Panc1 (cell line): ENCODE data around the gene INTS6. TPM values are rescaled to one million over a fixed set of nuclear protein-coding genes. Genes with fewer than 3 reads are reported as not detected.

Experiments
- ATAC-seq: fragments of 200-7000 bp; cut with Tn5 transposase; 2 replicates; pipeline ENCODE4 v1.9.1; 2020; ENCODE audit warnings: mild to moderate bottlenecking, moderate library complexity
- BruUV-seq: library from RNA; stranded (reverse); fragments of 400-500 nt; replicated peaks from 2 replicates; lab custom pipeline; 2021; lab: Mats Ljungman, UMichigan
- CTCF ChIA-PET: fragments of 300-600 bp; sonication (Branson Sonifier 250); formaldehyde crosslinking; loops from one replicate; lab custom pipeline; 2022; ENCODE audit warnings: antibody characterized with exemption; lab: Charles Lee
- POLR2A ChIA-PET: fragments of 300-600 bp; sonication (Branson Sonifier 250); formaldehyde crosslinking; loops from one replicate; lab custom pipeline; 2022; ENCODE audit warnings: antibody characterized with exemption; lab: Charles Lee
- DNase-seq: peaks from one replicate; pipeline ENCODE4 v3.0.0-alpha.2; 2010; ENCODE audit warnings: low read depth, low spot score
- H3K27ac ChIP-seq: 2 replicates; pipeline ENCODE4 v1.5.1; 2011; ENCODE audit warnings: mild to moderate bottlenecking, low read length, inconsistent platforms
- H3K27me3 ChIP-seq: fragments of 200-500 bp; sonication (Bioruptor generic); 2 replicates; pipeline ENCODE4 v1.6.0; 2014; ENCODE audit warnings: low read length, inconsistent platforms; ENCODE audit not compliant: control insufficient read depth, insufficient read depth
- H3K36me3 ChIP-seq: fragments of 200-500 bp; sonication (Bioruptor generic); 2 replicates; pipeline ENCODE4 v1.5.1; 2014; ENCODE audit warnings: inconsistent platforms, mild to moderate bottlenecking, low read length, moderate library complexity; ENCODE audit not compliant: control insufficient read depth, insufficient read depth
- H3K4me1 ChIP-seq: 2 replicates; pipeline ENCODE4 v1.5.1; 2011; ENCODE audit warnings: inconsistent platforms, mild to moderate bottlenecking, low read length, moderate library complexity; ENCODE audit not compliant: control insufficient read depth, insufficient read depth
- H3K4me3 ChIP-seq, 2 experiments: 2 replicates each; pipeline ENCODE4 v1.5.1; 2011 to 2012; ENCODE audit warnings: low read depth in 2 of 2, low read length in 2 of 2, mild to moderate bottlenecking in 2 of 2, inconsistent platforms in 1 of 2, moderate library complexity in 1 of 2
- H3K9me3 ChIP-seq: fragments of 200-500 bp; sonication (Bioruptor generic); 2 replicates; pipeline ENCODE4 v1.5.1; 2014; ENCODE audit warnings: low read depth, mild to moderate bottlenecking, inconsistent platforms, low read length, moderate library complexity; ENCODE audit not compliant: control insufficient read depth, insufficient read depth
- POLR2AphosphoS5 ChIP-seq: IDR thresholded peaks from 2 replicates; pipeline ENCODE4 v1.6.1; 2012; ENCODE audit warnings: mild to moderate bottlenecking, low read depth, low read length, moderate library complexity
- SIN3A ChIP-seq: IDR thresholded peaks from 2 replicates; pipeline ENCODE4 v1.6.1; 2012; ENCODE audit warnings: low read depth, mild to moderate bottlenecking, low read length, moderate library complexity, borderline replicate concordance; ENCODE audit not compliant: insufficient read depth
- TCF7L2 ChIP-seq: IDR thresholded peaks from 2 replicates; pipeline ENCODE4 v1.6.1; 2011; ENCODE audit warnings: mild to moderate bottlenecking, low read depth, low read length, inconsistent platforms
- in situ Hi-C: cut with HindIII; loops from 2 replicates; pipeline ENCODE4 v1.10.0; 2016; ENCODE audit warnings: low sequenced_read_pairs, low pct_unique_long_range_greater_than_20kb
- intact Hi-C: fragments of 100-400 bp; cut with micrococcal nuclease; formaldehyde crosslinking; loops from one replicate; pipeline ENCODE4 v1.10.0; 2022; ENCODE audit not compliant: unreplicated experiment
- total RNA-seq: library from RNA; stranded (reverse); gene quantifications from one replicate; pipeline ENCODE4 v1.2.1, GENCODE V29; 2021; ENCODE audit not compliant: unreplicated experiment
- TF ChIP-seq, protein P1 (sequence below), 2 experiments: IDR thresholded peaks; 2 replicates each; pipeline ENCODE4 v1.6.1; 2011 to 2012; ENCODE audit warnings: low read depth in 2 of 2, control low read depth in 1 of 2, low read length in 1 of 2, mild to moderate bottlenecking in 1 of 2, moderate library complexity in 1 of 2; ENCODE audit not compliant: insufficient read depth in 1 of 2
- TF ChIP-seq, protein P2 (sequence below): fragments of 450-650 bp; IDR thresholded peaks from 2 replicates; pipeline ENCODE4 v1.5.1; 2017; ENCODE audit warnings: mild to moderate bottlenecking

The INTS6 gene
- total RNA-seq, 1 experiment from 2014 or later, result 33.2 TPM

DNA sequence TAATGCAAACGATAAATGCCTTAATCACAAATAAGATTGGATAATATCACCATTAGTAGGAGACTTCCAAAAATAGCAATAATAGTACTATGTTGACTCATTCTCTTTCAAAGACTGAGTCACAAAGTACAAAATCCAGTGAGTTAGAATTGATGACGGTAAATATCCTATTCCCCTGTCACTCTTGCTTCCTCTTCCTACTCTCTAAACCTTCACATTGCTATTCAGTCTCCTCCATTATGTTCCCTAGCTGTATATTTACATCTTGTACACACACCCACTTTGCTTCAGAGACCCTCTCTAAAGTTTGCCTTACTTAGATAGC is 26.3 kb upstream of the INTS6 start:
- TF ChIP-seq SIN3A, result no peak
- TF ChIP-seq, protein P1, sequence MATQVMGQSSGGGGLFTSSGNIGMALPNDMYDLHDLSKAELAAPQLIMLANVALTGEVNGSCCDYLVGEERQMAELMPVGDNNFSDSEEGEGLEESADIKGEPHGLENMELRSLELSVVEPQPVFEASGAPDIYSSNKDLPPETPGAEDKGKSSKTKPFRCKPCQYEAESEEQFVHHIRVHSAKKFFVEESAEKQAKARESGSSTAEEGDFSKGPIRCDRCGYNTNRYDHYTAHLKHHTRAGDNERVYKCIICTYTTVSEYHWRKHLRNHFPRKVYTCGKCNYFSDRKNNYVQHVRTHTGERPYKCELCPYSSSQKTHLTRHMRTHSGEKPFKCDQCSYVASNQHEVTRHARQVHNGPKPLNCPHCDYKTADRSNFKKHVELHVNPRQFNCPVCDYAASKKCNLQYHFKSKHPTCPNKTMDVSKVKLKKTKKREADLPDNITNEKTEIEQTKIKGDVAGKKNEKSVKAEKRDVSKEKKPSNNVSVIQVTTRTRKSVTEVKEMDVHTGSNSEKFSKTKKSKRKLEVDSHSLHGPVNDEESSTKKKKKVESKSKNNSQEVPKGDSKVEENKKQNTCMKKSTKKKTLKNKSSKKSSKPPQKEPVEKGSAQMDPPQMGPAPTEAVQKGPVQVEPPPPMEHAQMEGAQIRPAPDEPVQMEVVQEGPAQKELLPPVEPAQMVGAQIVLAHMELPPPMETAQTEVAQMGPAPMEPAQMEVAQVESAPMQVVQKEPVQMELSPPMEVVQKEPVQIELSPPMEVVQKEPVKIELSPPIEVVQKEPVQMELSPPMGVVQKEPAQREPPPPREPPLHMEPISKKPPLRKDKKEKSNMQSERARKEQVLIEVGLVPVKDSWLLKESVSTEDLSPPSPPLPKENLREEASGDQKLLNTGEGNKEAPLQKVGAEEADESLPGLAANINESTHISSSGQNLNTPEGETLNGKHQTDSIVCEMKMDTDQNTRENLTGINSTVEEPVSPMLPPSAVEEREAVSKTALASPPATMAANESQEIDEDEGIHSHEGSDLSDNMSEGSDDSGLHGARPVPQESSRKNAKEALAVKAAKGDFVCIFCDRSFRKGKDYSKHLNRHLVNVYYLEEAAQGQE (IDR thresholded peaks at IDR 0.05; ENCODE audit: insufficient read depth in 1 of 2, low read depth in 2 of 2, low read length in 1 of 2), result no peak
- TF ChIP-seq, protein P2, sequence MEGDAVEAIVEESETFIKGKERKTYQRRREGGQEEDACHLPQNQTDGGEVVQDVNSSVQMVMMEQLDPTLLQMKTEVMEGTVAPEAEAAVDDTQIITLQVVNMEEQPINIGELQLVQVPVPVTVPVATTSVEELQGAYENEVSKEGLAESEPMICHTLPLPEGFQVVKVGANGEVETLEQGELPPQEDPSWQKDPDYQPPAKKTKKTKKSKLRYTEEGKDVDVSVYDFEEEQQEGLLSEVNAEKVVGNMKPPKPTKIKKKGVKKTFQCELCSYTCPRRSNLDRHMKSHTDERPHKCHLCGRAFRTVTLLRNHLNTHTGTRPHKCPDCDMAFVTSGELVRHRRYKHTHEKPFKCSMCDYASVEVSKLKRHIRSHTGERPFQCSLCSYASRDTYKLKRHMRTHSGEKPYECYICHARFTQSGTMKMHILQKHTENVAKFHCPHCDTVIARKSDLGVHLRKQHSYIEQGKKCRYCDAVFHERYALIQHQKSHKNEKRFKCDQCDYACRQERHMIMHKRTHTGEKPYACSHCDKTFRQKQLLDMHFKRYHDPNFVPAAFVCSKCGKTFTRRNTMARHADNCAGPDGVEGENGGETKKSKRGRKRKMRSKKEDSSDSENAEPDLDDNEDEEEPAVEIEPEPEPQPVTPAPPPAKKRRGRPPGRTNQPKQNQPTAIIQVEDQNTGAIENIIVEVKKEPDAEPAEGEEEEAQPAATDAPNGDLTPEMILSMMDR, result no peak
- no peak for TF ChIP-seq POLR2AphosphoS5
- TF ChIP-seq TCF7L2, result no peak
- intact Hi-C loops (no loop called here), in situ Hi-C loops (no loop called here)
- CTCF ChIA-PET, result no interaction called here
- Histone ChIP-seq H3K4me1 (no peaks in the 10 kb centered on the region), H3K9me3 (no peaks in the 10 kb centered on the region), H3K27me3 (no peaks in the 10 kb centered on the region), H3K36me3 (no peaks in the 10 kb centered on the region), H3K4me3 (no peak overlapping the region), H3K27ac (no peak overlapping the region)
- no TSS peak for BruUV-seq
- POLR2A ChIA-PET, result no interaction called here
- DNase-seq (no peak), ATAC-seq (no peak)

DNA sequence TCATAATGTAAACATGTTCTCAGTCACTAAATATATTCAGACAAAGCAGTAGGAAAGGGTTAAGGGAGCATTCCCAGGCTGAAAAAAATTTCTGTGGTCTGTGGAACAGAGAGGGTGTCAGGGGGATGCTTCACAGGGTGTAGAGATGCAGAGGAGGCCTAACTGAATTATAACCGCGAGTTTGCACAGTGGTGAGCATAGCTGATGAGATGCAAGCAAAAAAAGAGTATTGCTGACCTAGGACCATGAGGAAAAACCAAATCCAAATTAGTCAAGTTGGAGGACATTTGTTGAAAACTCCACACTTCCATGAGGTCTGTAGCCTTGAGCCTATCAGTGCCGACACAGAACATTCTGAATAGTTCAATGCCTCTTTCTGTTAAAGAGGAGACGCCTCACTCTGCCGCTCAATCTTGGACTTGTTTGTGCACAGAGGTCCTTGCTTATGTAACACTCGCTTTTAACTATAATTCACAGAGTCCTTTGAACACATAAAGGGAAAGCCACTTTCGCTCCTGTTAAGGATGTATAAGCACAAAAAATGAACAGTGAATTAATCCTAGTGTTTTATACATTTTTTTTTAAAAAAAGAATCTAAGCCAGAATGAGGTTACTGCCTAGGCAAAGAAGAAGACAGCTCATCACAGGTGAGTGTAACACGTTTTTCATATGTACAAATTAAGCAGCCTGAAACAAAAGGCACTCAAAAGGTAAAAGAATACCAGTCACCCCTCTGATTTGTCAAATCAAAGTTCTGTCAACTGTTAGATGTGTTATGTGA is 25.8 kb upstream of the INTS6 start:
- intact Hi-C loops, result no loop called here
- TF ChIP-seq POLR2AphosphoS5 (no peak), SIN3A (no peak), TCF7L2 (no peak)
- TF ChIP-seq, protein P1 (IDR thresholded peaks at IDR 0.05; ENCODE audit: insufficient read depth in 1 of 2, low read depth in 2 of 2, low read length in 1 of 2), result no peak
- TF ChIP-seq, protein P2, result no peak
- Histone ChIP-seq H3K4me3 (no peak overlapping the region), H3K4me1 (no peaks in the 10 kb centered on the region), H3K9me3 (no peaks in the 10 kb centered on the region), H3K27ac (no peak overlapping the region), H3K36me3 (no peaks in the 10 kb centered on the region), H3K27me3 (no peaks in the 10 kb centered on the region)
- no TSS peak for BruUV-seq
- CTCF ChIA-PET, result no interaction called here
- in situ Hi-C loops, result no loop called here
- POLR2A ChIA-PET, result no interaction called here
- ATAC-seq, result no peak
- no peak for DNase-seq
